HL-60 (cell line): ENCODE data around the gene SLC17A4.
"Not testable (repeated sequence)": the region's sequence is repeated elsewhere in the genome, so short reads cannot be mapped to it uniquely, and the experiment has no call there.

Source experiments
- DNase-seq, 2 experiments: peaks; one replicate each; pipeline ENCODE4 v3.0.0-alpha.2; 2010 to 2020; ENCODE audit warnings: low read depth in 1 of 2, low spot score in 1 of 2
- H3K27ac ChIP-seq: fragments of 250-450 bp; sonication (Bioruptor Pico); replicated peaks from 2 replicates; pipeline ENCODE4 v1.5.1; 2020; ENCODE audit warnings: mild to moderate bottlenecking, moderate library complexity
- H3K27me3 ChIP-seq: fragments of 250-450 bp; sonication (Bioruptor Pico); 2 replicates; pipeline ENCODE4 v1.5.1; 2021; ENCODE audit warnings: mild to moderate bottlenecking, moderate library complexity; ENCODE audit not compliant: insufficient read depth, poor library complexity, severe bottlenecking
- H3K4me3 ChIP-seq: replicated peaks from 2 replicates; pipeline ENCODE4 v1.5.1; 2011; ENCODE audit warnings: mild to moderate bottlenecking, control low read depth, low read length; ENCODE audit not compliant: insufficient read depth
- GABPA ChIP-seq: IDR thresholded peaks from 2 replicates; pipeline ENCODE4 v1.6.1; 2012; ENCODE audit warnings: low read depth
- POLR2AphosphoS5 ChIP-seq: IDR thresholded peaks from 2 replicates; pipeline ENCODE4 v1.6.1; 2012; ENCODE audit warnings: low read depth
- SPI1 ChIP-seq: IDR thresholded peaks from 2 replicates; pipeline ENCODE4 v1.6.1; 2012; ENCODE audit warnings: low read depth, mild to moderate bottlenecking, borderline replicate concordance
- TF ChIP-seq, protein P1 (sequence below): IDR thresholded peaks from 2 replicates; pipeline ENCODE4 v1.6.1; 2012; ENCODE audit warnings: low read depth; ENCODE audit not compliant: insufficient replicate concordance
- TF ChIP-seq, protein P2 (sequence below): IDR thresholded peaks from one replicate; pipeline ENCODE4 v1.5.1; 2011; ENCODE audit warnings: low read length, control low read depth, inconsistent platforms; ENCODE audit not compliant: insufficient read depth

The SLC17A4 gene

DNA sequence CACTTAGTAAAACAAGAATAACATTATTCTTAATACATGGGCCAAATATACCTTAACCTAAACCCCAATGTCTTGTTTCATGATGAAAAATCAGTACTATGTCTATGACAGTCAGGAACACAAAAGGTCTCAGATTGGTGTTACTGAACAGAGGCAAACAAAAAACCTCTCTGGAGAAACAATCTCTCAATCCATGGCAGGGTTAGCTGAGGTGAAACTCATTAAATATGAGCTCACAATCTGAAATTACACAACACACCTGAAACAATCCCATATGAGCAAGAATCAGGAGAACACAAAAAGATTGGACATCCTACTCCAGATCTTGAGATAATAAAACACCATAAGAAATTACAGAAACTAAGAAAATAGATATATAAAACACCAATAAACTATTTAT is 6.5 kb upstream of the SLC17A4 start:
- Histone ChIP-seq H3K4me3 (no peak overlapping the region), H3K27me3 (no peaks in the 10 kb centered on the region)
- TF ChIP-seq, protein P1, sequence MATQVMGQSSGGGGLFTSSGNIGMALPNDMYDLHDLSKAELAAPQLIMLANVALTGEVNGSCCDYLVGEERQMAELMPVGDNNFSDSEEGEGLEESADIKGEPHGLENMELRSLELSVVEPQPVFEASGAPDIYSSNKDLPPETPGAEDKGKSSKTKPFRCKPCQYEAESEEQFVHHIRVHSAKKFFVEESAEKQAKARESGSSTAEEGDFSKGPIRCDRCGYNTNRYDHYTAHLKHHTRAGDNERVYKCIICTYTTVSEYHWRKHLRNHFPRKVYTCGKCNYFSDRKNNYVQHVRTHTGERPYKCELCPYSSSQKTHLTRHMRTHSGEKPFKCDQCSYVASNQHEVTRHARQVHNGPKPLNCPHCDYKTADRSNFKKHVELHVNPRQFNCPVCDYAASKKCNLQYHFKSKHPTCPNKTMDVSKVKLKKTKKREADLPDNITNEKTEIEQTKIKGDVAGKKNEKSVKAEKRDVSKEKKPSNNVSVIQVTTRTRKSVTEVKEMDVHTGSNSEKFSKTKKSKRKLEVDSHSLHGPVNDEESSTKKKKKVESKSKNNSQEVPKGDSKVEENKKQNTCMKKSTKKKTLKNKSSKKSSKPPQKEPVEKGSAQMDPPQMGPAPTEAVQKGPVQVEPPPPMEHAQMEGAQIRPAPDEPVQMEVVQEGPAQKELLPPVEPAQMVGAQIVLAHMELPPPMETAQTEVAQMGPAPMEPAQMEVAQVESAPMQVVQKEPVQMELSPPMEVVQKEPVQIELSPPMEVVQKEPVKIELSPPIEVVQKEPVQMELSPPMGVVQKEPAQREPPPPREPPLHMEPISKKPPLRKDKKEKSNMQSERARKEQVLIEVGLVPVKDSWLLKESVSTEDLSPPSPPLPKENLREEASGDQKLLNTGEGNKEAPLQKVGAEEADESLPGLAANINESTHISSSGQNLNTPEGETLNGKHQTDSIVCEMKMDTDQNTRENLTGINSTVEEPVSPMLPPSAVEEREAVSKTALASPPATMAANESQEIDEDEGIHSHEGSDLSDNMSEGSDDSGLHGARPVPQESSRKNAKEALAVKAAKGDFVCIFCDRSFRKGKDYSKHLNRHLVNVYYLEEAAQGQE = no peak
- TF ChIP-seq POLR2AphosphoS5 (no peak), SPI1 (no peak), GABPA (no peak)
- TF ChIP-seq, protein P2, sequence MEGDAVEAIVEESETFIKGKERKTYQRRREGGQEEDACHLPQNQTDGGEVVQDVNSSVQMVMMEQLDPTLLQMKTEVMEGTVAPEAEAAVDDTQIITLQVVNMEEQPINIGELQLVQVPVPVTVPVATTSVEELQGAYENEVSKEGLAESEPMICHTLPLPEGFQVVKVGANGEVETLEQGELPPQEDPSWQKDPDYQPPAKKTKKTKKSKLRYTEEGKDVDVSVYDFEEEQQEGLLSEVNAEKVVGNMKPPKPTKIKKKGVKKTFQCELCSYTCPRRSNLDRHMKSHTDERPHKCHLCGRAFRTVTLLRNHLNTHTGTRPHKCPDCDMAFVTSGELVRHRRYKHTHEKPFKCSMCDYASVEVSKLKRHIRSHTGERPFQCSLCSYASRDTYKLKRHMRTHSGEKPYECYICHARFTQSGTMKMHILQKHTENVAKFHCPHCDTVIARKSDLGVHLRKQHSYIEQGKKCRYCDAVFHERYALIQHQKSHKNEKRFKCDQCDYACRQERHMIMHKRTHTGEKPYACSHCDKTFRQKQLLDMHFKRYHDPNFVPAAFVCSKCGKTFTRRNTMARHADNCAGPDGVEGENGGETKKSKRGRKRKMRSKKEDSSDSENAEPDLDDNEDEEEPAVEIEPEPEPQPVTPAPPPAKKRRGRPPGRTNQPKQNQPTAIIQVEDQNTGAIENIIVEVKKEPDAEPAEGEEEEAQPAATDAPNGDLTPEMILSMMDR = no peak

DNA sequence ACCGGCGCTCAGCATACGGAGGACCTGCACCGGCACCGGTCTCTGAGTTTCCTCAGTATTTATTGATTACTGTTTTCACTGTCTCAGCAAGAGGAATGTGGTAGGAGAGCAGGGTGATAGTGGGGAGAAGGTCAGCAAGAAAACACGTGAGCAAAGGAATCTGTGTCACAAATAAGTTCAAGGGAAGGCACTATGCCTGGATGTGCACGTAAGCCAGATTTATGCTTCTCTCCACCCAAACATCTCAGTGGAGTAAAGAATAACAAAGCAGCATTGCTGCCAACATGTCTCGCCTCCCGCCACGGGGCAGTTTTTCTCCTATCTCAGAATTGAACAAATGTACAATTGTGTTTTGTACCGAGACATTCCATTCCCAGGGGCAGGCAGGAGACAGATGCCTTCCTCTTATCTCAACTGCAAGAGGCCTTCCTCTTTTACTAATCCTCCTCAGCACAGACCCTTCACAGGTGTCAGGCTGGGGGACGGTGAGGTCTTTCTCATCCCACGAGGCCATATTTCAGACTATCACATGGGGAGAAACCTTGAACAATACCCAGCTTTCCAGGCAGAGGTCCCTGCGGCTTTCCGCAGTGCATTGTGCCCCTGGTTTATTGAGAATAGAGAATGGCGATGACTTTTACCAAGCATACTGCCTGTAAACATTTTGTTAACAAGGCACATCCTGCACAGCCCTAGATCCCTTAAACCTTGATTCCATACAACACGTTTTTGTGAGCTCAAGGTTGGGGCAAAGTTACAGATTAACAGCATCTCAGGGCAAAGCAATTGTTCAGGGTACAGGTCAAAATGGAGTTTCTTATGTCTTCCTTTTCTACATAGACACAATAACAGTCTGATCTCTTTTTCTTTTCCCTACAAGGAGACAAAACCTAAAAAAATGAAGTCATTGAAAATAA is 5.7 kb upstream of the SLC17A4 start:
- peak; percentile 85 for TF ChIP-seq SPI1
- H3K4me3 ChIP-seq, H3K27ac ChIP-seq, H3K27me3 ChIP-seq: not testable (repeated sequence)
- DNase-seq = peak in 1 of 2 experiments; percentile 18

More for the DNA sequence above, 6.5 kb upstream of the SLC17A4 start:
- no peak for DNase-seq
- no peak overlapping the region for H3K27ac ChIP-seq

DNA sequence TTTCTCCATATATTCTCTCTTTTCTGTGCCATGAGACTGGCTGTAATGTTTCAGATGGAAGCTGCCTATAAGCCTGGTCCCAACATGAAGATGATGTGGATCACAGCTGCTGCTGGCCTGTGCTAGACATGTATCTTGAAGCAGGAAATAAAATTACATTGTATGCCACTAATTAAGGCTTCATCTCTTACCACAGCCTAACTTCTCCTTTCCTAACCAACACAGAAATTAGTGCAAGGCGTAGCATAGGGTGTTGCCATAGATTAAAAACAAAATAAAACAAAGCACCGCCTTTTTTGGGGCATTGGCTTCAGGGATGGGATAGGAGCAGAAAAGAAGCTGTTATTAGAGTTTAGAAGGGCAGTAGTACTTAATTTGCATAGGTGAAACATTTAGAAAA is 4.7 kb upstream of the SLC17A4 start:
- no peaks in the 10 kb centered on the region for H3K27me3 ChIP-seq
- TF ChIP-seq, protein P1 = no peak
- TF ChIP-seq GABPA (no peak), SPI1 (no peak), POLR2AphosphoS5 (no peak)
- TF ChIP-seq, protein P2 = no peak
- H3K4me3 ChIP-seq = no peak overlapping the region
- H3K27ac ChIP-seq = peak overlapping the region; percentile 46
- peak in 1 of 2 experiments; percentile 55 for DNase-seq

DNA sequence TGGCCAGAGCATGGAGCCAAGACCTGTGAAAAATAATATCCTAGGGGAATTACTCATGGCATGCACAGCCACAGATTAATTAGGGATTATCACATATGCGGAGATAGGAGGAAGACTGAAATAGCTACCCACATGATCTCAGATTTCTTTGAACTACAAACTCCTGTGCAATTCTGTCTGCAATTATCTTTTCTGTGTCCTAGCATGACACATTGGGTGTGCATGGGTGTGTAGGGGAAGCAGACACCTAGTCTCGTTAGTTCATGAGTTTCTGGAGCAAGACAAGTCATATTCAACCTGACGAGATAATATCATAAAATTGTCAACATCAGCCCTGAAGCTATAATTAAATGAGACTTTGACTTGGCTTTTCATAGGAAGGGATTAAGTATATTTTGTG is 3.6 kb upstream of the SLC17A4 start:
- H3K27ac ChIP-seq = no peak overlapping the region; the same call in 1 of the 2 replicates
- TF ChIP-seq, protein P1 = no peak
- TF ChIP-seq GABPA = no peak
- TF ChIP-seq SPI1 = no peak
- no peak for TF ChIP-seq POLR2AphosphoS5
- TF ChIP-seq, protein P2 = no peak
- no peak for DNase-seq

More for the DNA sequence above, 3.6 kb upstream of the SLC17A4 start:
- no peak overlapping the region for H3K4me3 ChIP-seq
- no peaks in the 10 kb centered on the region for H3K27me3 ChIP-seq
